ENCODE measurements around the gene SERPINB1. TPM values are rescaled to one million over a fixed set of nuclear protein-coding genes. Genes with fewer than 3 reads are reported as not detected.

SERPINB1 gene
- total RNA-seq, 2 experiments from 2014 or later = 58.3 to 58.4 TPM

- DNase-seq (no peak), ATAC-seq (ENCODE audit: poor library complexity) (no peak)
- POLR2A ChIA-PET = no interaction called here
- H3K27ac ChIP-seq (ENCODE audit: low read depth in 1 of 2, low read length in 2 of 2) = no peak overlapping the region
- Mint-ChIP-seq H3K4me3 (no peak overlapping the region), H3K27ac (no peak overlapping the region), H3K36me3 (ENCODE audit: low read depth) (no peaks in the 10 kb centered on the region), H3K9me3 (no peaks in the 10 kb centered on the region), H3K27me3 (no peaks in the 10 kb centered on the region), H3K4me1 (ENCODE audit: low read depth) (peaks cover 11% of the 10 kb centered on the region)
- H3K4me3 ChIP-seq (ENCODE audit: low read length) = no peak overlapping the region
- H3K4me1 ChIP-seq (ENCODE audit: insufficient read depth, low read length) = peaks cover 7% of the 10 kb centered on the region
- CTCF ChIA-PET = no interaction called here
- H3K36me3 ChIP-seq (ENCODE audit: insufficient read depth, low read length) = no peaks in the 10 kb centered on the region
- H3K27me3 ChIP-seq (ENCODE audit: control insufficient read depth in 1 of 2, insufficient read depth in 2 of 2, low read length in 2 of 2) = no peaks in the 10 kb centered on the region
- TF ChIP-seq CTCF (IDR thresholded peaks at IDR 0.05) = no peak
- H3K9me3 ChIP-seq (ENCODE audit: control insufficient read depth in 1 of 2, insufficient read depth in 1 of 2, low read length in 2 of 2) = peaks cover 0 to 4% of the 10 kb centered on the region in 2 experiments
- intact Hi-C loops (cut with DNase I, micrococcal nuclease) = no loop called here
Measured at GRCh38 chr6:2800552-2801316, 40.9 kb downstream of the SERPINB1 start.

GRCh38 chr6:2799936-2800527 lies 41.6 kb downstream of the SERPINB1 start:
- ChIA-PET CTCF (no interaction called here), POLR2A (no interaction called here)
- H3K4me1 Mint-ChIP-seq (ENCODE audit: low read depth) = peaks cover 11% of the 10 kb centered on the region
- no peaks in the 10 kb centered on the region for H3K36me3 Mint-ChIP-seq (ENCODE audit: low read depth)
- H3K27ac Mint-ChIP-seq = no peak overlapping the region
- no peaks in the 10 kb centered on the region for H3K27me3 Mint-ChIP-seq
- no peak overlapping the region for H3K4me3 Mint-ChIP-seq
- DNase-seq = peak in 1 of 14 experiments; percentile 41
- TF ChIP-seq CTCF (IDR thresholded peaks at IDR 0.05) = no peak
- peaks cover 0 to 4% of the 10 kb centered on the region in 2 experiments for H3K9me3 ChIP-seq (ENCODE audit: control insufficient read depth in 1 of 2, insufficient read depth in 1 of 2, low read length in 2 of 2)
- intact Hi-C loops (cut with DNase I, micrococcal nuclease) = loop anchor here in 1 of 2 experiments (5.0 kb wide), 1 partner anchor 187 kb away; no protein-coding TSS in a partner anchor
- peaks cover 7% of the 10 kb centered on the region for H3K4me1 ChIP-seq (ENCODE audit: insufficient read depth, low read length)
- H3K36me3 ChIP-seq (ENCODE audit: insufficient read depth, low read length) = no peaks in the 10 kb centered on the region
- H3K9me3 Mint-ChIP-seq = no peaks in the 10 kb centered on the region
- H3K27me3 ChIP-seq (ENCODE audit: control insufficient read depth in 1 of 2, insufficient read depth in 2 of 2, low read length in 2 of 2) = no peaks in the 10 kb centered on the region
- H3K27ac ChIP-seq (ENCODE audit: low read depth in 1 of 2, low read length in 2 of 2) = no peak overlapping the region
- no peak for ATAC-seq (ENCODE audit: poor library complexity)
- H3K4me3 ChIP-seq (ENCODE audit: low read length) = no peak overlapping the region

GRCh38 chr6:2798586-2799134 lies 43.0 kb downstream of the SERPINB1 start:
- no peaks in the 10 kb centered on the region for H3K27me3 ChIP-seq (ENCODE audit: control insufficient read depth in 1 of 2, insufficient read depth in 2 of 2, low read length in 2 of 2)
- H3K36me3 ChIP-seq (ENCODE audit: insufficient read depth, low read length) = no peaks in the 10 kb centered on the region
- H3K4me3 ChIP-seq (ENCODE audit: low read length) = no peak overlapping the region
- peaks cover 19% of the 10 kb centered on the region for H3K4me1 Mint-ChIP-seq (ENCODE audit: low read depth)
- no peak for ATAC-seq (ENCODE audit: poor library complexity)
- no peak for DNase-seq
- no peaks in the 10 kb centered on the region for H3K36me3 Mint-ChIP-seq (ENCODE audit: low read depth)
- H3K27me3 Mint-ChIP-seq = no peaks in the 10 kb centered on the region
- no peaks in the 10 kb centered on the region for H3K9me3 Mint-ChIP-seq
- no peak overlapping the region for H3K4me3 Mint-ChIP-seq
- no peak for TF ChIP-seq CTCF (IDR thresholded peaks at IDR 0.05)
- no peak overlapping the region for H3K27ac Mint-ChIP-seq
- CTCF ChIA-PET = interaction anchor here (0.6 kb wide), 1 partner anchor 113 kb away, joined by 3 read pairs; no protein-coding TSS in a partner anchor
- H3K27ac ChIP-seq (ENCODE audit: low read depth in 1 of 2, low read length in 2 of 2) = no peak overlapping the region
- peaks cover 0 to 4% of the 10 kb centered on the region in 2 experiments for H3K9me3 ChIP-seq (ENCODE audit: control insufficient read depth in 1 of 2, insufficient read depth in 1 of 2, low read length in 2 of 2)
- H3K4me1 ChIP-seq (ENCODE audit: insufficient read depth, low read length) = peaks cover 10% of the 10 kb centered on the region
- intact Hi-C loops (cut with DNase I, micrococcal nuclease) = loop anchor here in 1 of 2 experiments (5.0 kb wide), 1 partner anchor 189 kb away; no protein-coding TSS in a partner anchor
- POLR2A ChIA-PET = no interaction called here
